Esophagus muscularis mucosa (tissue), 4 donors: Measurements from ENCODE around the gene SPAG7. TPM values are rescaled to one million over a fixed set of nuclear protein-coding genes. Genes with fewer than 3 reads are reported as not detected.
A peak's percentile ranks its signal among the peaks of the same experiment; 100 is the strongest.

ENCODE experiments used
- DNase-seq: peaks from one replicate; pipeline ENCODE4 v3.0.0-alpha.2; 2017; ENCODE audit errors: extremely low spot score
- H3K27ac ChIP-seq, 4 donors: fragments of 200-600 bp; sonication (generic); replicated peaks in 1 of 4; 1 replicate in 3 of 4; 2 replicates in 1 of 4; pipeline ENCODE4 v1.5.1; 2016 to 2019; ENCODE audit warnings: mild to moderate bottlenecking in 1 of 4
- H3K27me3 ChIP-seq, 4 donors: fragments of 200-600 bp; sonication (generic); one replicate each; pipeline versions ENCODE4 v1.5.1 to v1.6.0; 2016 to 2019
- H3K36me3 ChIP-seq, 4 donors: fragments of 200-600 bp; sonication (generic); one replicate each; pipeline ENCODE4 v1.5.1; 2016 to 2019
- H3K4me1 ChIP-seq, 4 donors: fragments of 200-600 bp; sonication (generic); one replicate each; pipeline ENCODE4 v1.5.1; 2016 to 2019
- H3K4me3 ChIP-seq, 4 donors: fragments of 200-600 bp; sonication (generic); 1 replicate in 2 of 4; 2 replicates in 2 of 4; pipeline ENCODE4 v1.5.1; 2016 to 2019; ENCODE audit warnings: mild to moderate bottlenecking in 4 of 4, moderate library complexity in 1 of 4
- H3K9me3 ChIP-seq, 4 donors: fragments of 200-600 bp; sonication (generic); 1 replicate in 3 of 4; 2 replicates in 1 of 4; pipeline ENCODE4 v1.5.1; 2016 to 2019
- CTCF ChIP-seq, 3 experiments: fragments of 200-600 bp in 2 of 3; fragments of 450-650 bp in 1 of 3; sonication (generic) in 2 of 3; IDR thresholded peaks; one replicate each; pipeline ENCODE4 v1.5.1; 2017 to 2019; ENCODE audit warnings: antibody characterized with exemption in 3 of 3, mild to moderate bottlenecking in 2 of 3, moderate library complexity in 1 of 3
- EP300 ChIP-seq: sonication (generic); formaldehyde crosslinking; IDR thresholded peaks from one replicate; pipeline ENCODE4 v1.6.1; 2017; ENCODE audit warnings: antibody characterized with exemption
- POLR2A ChIP-seq: fragments of 450-650 bp; IDR thresholded peaks from one replicate; pipeline ENCODE4 v1.6.1; 2017; ENCODE audit warnings: antibody characterized with exemption, moderate library complexity, mild to moderate bottlenecking, low read depth
- POLR2AphosphoS5 ChIP-seq, 2 donors: sonication (generic); formaldehyde crosslinking; IDR thresholded peaks; one replicate each; pipeline ENCODE4 v1.6.1; 2017; ENCODE audit warnings: antibody characterized with exemption in 2 of 2
- WGBS: methylation state at CpG from one replicate; pipeline ENCODE4 v1.1.5; 2018; 5-methylcytosine and 5-hydroxymethylcytosine counted together
- intact Hi-C: fragments of 100-400 bp; cut with DNase I; formaldehyde crosslinking; loops from one replicate; pipeline ENCODE4 v1.15.1; 2023
- total RNA-seq, 4 donors: library from RNA; depleted of rRNA; stranded (reverse); fragments of >200 nt; gene quantifications; one replicate each; pipeline versions ENCODE4 v1.1.0 to v1.2.1, GENCODE V29; 2016

Gene SPAG7
- total RNA-seq, 4 donors from 2014 or later, result 45.5 to 74.7 (median 63.6) TPM

GRCh38 chr17:5002121-5002788, 34.6 kb upstream of the SPAG7 start:
- H3K9me3 ChIP-seq, result no peaks in the 10 kb centered on the region
- peaks cover 63 to 67% (median 64%) of the 10 kb centered on the region in 4 donors for H3K36me3 ChIP-seq
- no peak overlapping the region for H3K4me3 ChIP-seq
- H3K27me3 ChIP-seq, result no peaks in the 10 kb centered on the region
- 91% methylated on average over 16 of the region's 20 CpGs for WGBS
- TF ChIP-seq CTCF (IDR thresholded peaks at IDR 0.05), result no peak
- TF ChIP-seq EP300, result no peak
- no peak for TF ChIP-seq POLR2AphosphoS5 (IDR thresholded peaks at IDR 0.05)
- TF ChIP-seq POLR2A, result no peak
- no peak for DNase-seq
- peaks cover 25 to 31% (median 27%) of the 10 kb centered on the region in 4 donors for H3K4me1 ChIP-seq
- H3K27ac ChIP-seq, result no peak overlapping the region
- intact Hi-C loops, result no loop called here

- intact Hi-C loops, result no loop called here
- DNase-seq, result no peak
- TF ChIP-seq CTCF (IDR thresholded peaks at IDR 0.05) (no peak), POLR2A (peak; percentile 67), POLR2AphosphoS5 (IDR thresholded peaks at IDR 0.05) (peak; percentile 69 to 71), EP300 (no peak)
- WGBS, result 31% methylated on average over 11 of the region's 11 CpGs
- peak overlapping the region; percentile 90 to 99 (median 96) for H3K4me3 ChIP-seq
- H3K36me3 ChIP-seq, result peaks cover 43 to 47% (median 44%) of the 10 kb centered on the region in 4 donors
- peak overlapping the region; percentile 90 to 99 (median 96) for H3K27ac ChIP-seq
- no peaks in the 10 kb centered on the region for H3K27me3 ChIP-seq
- H3K9me3 ChIP-seq, result no peaks in the 10 kb centered on the region
- H3K4me1 ChIP-seq, result peaks cover 32 to 40% (median 35%) of the 10 kb centered on the region in 4 donors
Measured at GRCh38 chr17:5000237-5000639, 32.6 kb upstream of the SPAG7 start.

- H3K27ac ChIP-seq, result peak overlapping the region; percentile 90 to 99 (median 96)
- TF ChIP-seq EP300 (no peak), POLR2A (no peak), POLR2AphosphoS5 (IDR thresholded peaks at IDR 0.05) (no peak), CTCF (IDR thresholded peaks at IDR 0.05) (no peak)
- intact Hi-C loops, result no loop called here
- peaks cover 32 to 40% (median 35%) of the 10 kb centered on the region in 4 donors for H3K4me1 ChIP-seq
- 63% methylated on average over 11 of the region's 12 CpGs for WGBS
- no peaks in the 10 kb centered on the region for H3K27me3 ChIP-seq
- peaks cover 36 to 40% (median 37%) of the 10 kb centered on the region in 4 donors for H3K36me3 ChIP-seq
- no peaks in the 10 kb centered on the region for H3K9me3 ChIP-seq
- peak overlapping the region; percentile 90 to 99 (median 96) for H3K4me3 ChIP-seq
- no peak for DNase-seq
Measured at GRCh38 chr17:4999430-5000093, 31.9 kb upstream of the SPAG7 start.

- DNase-seq, result no peak
Measured at GRCh38 chr17:4998732-4999429, 31.3 kb upstream of the SPAG7 start.

More at GRCh38 chr17:4998732-4999429, 31.3 kb upstream of the SPAG7 start:
- TF ChIP-seq POLR2AphosphoS5 (IDR thresholded peaks at IDR 0.05), result no peak
- no peak for TF ChIP-seq POLR2A
- TF ChIP-seq CTCF (IDR thresholded peaks at IDR 0.05), result no peak
- no peak for TF ChIP-seq EP300
- intact Hi-C loops, result no loop called here
- H3K27me3 ChIP-seq, result no peaks in the 10 kb centered on the region
- 22% methylated on average over 14 of the region's 14 CpGs for WGBS
- peaks cover 32 to 40% (median 35%) of the 10 kb centered on the region in 4 donors for H3K4me1 ChIP-seq
- no peaks in the 10 kb centered on the region for H3K9me3 ChIP-seq
- H3K27ac ChIP-seq, result peak overlapping the region; percentile 90 to 99 (median 96)
- H3K36me3 ChIP-seq, result peaks cover 29 to 33% (median 31%) of the 10 kb centered on the region in 4 donors
- H3K4me3 ChIP-seq, result peak overlapping the region; percentile 90 to 99 (median 96)
